HG03135 (cell line): ENCODE measurements around the gene ETFB.

Experiments used
- ATAC-seq: cut with Tn5 transposase; IDR thresholded peaks from one replicate; pipeline ENCODE4 v1.9.1; 2021; ENCODE audit warnings: mild to moderate bottlenecking, moderate library complexity; ENCODE audit not compliant: unreplicated experiment

Gene ETFB

GRCh38 chr19:51296336-51297093 is 69.7 kb downstream of the ETFB start:
- no peak for ATAC-seq

- ATAC-seq, result no peak
Measured at GRCh38 chr19:51295382-51296126, 70.6 kb downstream of the ETFB start.
